HG02981 (cell line): ENCODE data around the gene MMUT.
"Not testable (repeated sequence)": the region's sequence is repeated elsewhere in the genome, so short reads cannot be mapped to it uniquely, and the experiment has no call there.

Experiments
- ATAC-seq: cut with Tn5 transposase; IDR thresholded peaks from one replicate; pipeline ENCODE4 v1.9.1; 2021; ENCODE audit warnings: mild to moderate bottlenecking, moderate library complexity; ENCODE audit not compliant: unreplicated experiment

The MMUT gene

GRCh38 chr6:49462927-49463611 lies at the start of gene MMUT, which contains the start of gene CENPQ:
MMUT (minus strand) TSS chr6:49463253; CDS start chr6:49459466, 3,787 bp downstream.
CENPQ (plus strand) TSS chr6:49463370; CDS start chr6:49470177, 6,807 bp downstream.
- ATAC-seq, result peak; percentile 99

DNA sequence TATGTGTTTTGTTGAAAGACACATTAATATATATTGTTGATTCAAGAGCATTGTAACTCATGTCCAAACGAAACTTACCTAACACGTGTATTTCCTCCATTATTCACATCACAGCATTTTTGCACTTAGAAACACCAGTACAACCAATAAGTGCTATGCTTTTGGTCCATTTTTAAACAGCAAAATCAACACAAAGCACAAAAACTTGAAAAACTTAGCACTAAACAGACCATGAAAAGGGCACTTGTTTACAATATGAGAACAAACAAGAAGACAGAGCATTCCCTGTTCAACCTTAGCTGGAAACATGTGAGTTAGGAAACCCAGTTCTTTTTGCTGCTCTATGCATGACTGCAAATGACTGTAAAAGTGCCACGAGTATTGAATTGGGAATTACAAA lies 46.3 kb upstream of the MMUT start:
- ATAC-seq, result no peak

DNA sequence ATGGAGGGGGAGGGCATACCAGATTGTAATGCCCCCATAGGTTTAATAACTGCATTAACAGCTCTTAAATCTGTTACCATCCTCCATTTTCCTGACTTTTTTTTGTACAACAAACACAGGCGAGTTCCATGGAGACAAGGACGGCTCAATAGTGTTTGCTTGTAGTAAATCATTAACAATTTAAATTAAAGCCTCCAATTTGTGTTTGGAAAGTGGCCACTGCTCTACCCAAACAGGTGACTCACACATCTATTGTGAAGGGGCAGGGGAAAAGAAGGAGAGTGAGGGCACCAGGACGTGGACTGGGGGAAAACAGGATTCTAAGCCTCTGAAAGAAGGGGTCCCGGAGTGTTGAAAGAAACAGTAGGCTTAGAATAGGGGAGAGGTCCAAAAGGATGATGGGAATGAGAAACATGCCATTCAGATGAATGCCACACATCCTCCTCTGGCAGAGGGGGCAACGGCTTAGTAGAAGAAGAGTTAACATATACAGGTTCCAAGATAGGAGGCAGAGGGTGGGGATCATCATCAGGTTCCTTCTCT lies 43.6 kb upstream of the MMUT start:
- no peak for ATAC-seq

DNA sequence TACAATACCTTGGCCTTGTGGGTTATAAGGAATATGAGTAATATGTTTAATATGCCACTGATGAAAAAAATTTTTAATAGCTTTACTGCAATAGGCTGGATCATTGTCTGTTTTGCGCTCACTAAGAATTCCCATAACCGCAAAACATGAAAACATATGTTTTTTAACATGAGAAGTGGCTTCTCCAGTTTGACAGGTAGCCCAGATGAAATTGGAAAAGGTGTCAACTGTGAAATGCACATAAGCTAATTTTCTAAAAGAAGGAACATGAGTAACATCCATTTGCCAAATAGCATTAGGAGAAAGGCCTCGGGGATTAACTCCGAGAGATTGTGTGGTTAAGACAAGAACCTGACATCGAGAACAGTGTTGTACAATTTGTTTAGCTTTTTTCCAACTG lies 41.6 kb upstream of the MMUT start:
- ATAC-seq, result no peak

GRCh38 chr6:49499623-49500022 lies 36.6 kb upstream of the MMUT start, which contains the start of gene GLYATL3:
GLYATL3 (plus strand) TSS chr6:49499923; CDS start chr6:49511991, 12,068 bp downstream.
- no peak for ATAC-seq

GRCh38 chr6:49499126-49499525 lies 36.1 kb upstream of the MMUT start:
- no peak for ATAC-seq

DNA sequence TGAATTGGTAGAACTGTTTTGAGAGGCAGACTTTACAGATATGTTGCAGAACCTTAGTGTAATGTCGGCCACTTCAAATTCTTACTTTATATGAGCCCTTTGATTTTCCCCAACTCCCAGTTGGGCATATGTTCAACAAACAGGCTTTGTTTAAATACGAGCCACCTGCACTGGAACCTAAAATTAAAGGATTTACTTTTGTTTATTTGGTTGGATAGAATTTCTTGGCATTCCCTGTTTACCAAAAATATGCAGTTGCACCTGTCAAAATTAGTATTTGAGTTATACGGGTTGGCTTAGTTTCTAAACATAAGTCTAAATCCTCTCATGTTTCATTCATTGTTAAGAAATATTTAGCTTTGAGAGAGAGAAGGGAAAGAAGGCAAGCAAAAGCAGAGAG lies 34.3 kb upstream of the MMUT start:
- ATAC-seq, result no peak

DNA sequence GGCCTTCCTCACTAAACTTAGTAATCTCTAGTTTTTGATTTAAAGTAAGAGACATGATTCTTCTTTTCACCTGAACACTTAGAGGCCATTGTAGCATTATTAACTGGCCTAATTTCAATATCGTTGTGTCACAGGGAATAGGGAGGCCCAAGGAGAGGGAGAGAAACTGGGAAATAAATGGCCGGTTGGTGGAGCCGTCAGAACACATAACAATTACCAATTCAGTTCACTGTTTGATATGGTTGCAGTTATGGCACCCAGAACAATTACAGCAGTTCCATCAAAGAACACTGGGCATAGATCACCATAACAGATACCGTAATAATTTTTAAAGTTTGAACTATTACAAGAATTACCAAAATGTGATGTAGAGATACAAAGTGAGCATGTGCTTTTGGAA lies 27.6 kb upstream of the MMUT start:
- ATAC-seq, result no peak

DNA sequence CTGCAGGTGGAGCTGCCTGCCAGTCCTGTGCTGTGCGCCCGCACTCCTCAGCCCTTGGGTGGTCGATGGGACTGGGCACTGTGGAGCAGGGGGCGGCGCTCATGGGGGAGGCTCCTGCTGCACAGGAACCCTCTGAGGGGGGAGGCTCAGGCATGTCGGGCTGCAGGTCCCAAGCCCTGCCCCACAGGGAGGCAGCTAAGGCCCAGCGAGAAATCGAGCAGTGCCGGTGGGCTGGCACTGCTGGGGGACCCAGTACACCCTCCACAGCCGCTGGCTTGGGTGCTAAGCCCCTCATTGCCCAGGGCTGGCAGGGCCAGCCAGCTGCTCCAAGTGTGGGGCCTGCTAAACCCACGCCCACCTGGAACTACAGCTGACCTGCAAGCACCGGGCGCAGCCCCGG lies 20.3 kb upstream of the MMUT start:
- not testable (repeated sequence) for ATAC-seq

- not testable (repeated sequence) for ATAC-seq
These were observed 18.8 kb upstream of the MMUT start for GRCh38 chr6:49481846-49482245.

DNA sequence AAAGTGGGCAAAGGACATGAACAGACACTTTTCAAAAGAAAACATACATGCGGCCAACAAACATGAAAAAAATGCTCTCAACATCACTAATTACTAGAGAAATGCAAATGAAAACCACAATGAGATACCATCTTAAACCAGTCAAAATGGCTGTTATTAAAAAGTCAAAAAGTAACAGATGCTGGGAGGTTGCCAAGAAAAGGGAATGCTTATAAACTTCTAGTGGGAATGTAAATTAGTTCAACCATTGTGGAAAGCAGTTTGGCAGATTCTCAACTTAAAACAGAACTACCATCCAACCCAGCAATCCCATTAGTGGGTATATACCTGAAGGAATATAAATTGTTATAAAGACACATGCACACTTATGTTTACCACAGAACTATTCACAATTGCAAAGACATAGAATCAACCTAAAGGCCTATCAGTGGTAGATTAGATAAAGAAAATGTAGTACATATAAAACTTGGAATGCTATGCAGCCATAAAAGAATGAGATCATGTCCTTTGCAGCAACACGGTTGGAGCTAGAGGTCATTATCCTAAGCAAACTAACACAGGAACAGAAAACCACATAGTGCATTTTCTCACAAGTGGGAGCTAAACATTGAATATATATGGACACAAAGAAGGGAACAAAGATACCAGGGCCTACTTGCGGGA lies 16.4 kb upstream of the MMUT start:
- no peak for ATAC-seq

DNA sequence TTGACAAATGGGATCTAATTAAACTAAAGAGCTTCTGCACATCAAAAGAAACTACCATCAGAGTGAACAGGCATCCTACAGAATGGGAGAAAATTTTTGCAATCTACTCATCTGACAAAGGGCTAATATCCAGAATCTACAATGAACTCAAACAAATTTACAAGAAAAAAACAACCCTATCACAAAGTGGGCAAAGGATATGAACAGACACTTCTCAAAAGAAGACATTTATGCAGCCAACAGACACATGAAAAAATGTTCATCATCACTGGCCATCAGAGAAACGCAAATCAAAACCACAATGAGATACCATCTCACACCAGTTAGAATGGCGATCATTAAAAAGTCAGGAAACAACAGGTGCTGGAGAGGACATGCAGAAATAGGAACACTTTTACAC lies 13.5 kb upstream of the MMUT start:
- not testable (repeated sequence) for ATAC-seq

DNA sequence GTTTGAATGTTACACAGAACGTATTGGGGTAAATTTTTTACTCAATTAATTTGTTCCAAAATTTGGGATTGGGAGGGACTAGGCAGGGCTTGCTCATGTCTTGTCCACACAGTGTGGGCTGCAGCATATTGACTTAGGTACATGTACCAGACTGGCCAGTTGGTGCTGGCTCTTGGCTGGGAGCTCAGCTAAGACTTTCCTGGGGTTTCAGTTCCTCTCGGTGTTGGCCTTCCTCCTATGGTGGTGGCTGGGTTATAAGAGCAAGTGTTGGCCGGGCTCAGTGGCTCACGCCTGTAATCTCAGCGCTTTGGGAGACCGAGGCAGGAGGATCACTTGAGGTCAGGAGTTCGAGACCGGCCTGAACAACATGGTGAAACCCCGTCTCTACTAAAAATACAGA lies 5.0 kb upstream of the MMUT start:
- no peak for ATAC-seq

DNA sequence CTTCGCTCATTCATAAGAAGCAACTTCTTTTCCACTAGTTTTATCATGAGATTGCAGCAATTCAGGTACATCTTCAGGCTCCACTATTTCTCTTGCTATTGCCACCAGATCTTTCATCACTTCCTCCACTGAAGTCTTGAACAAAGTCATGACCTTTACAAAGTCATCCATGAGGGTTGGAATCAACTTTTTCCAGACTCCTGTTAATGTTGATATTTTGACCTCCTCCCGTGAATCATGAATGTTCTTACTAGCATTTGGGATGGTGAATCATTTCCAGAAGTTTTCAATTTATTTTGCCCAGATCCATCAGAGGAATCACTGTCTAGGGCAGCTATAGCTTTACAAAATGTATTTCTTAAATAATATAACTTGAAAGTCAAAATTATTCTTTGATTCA lies 1.6 kb upstream of the MMUT start:
- no peak for ATAC-seq

DNA sequence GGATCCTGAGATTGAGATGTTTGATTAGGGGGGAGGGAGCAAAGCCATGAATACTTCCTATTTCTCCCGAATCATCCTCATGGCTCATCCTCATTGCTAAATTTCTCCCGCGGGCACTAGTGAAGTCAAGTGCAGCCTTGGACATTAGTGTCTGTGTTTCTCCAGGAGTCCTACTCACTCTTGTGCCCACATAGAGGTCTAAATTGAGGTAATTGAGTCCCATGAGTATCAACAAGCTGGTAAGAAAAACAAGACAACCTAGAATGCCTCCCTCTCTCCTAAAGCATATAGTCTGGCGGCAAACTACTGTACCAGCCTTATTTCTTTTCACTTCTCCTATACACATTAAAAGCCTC lies 537 bp upstream of the MMUT start:
- ATAC-seq, result no peak

DNA sequence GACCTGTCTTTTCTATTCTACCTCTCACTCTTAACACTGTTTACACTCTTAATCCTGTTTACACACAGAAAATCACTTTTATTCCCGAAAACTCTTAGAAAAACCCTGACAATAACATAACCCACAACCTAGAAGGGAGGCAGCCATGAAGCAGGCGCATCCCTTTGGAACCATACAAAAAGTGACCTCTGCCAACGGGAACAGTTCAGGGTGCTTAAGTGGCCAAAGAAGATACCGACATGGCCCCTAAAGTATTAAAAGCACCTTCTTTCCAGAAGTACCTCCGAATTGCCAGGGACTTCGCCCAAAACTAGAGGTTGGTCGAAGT lies 490 bp downstream of the MMUT start:
- ATAC-seq, result peak; percentile 2

GRCh38 chr6:49462071-49462470 lies 982 bp downstream of the MMUT start:
- ATAC-seq, result no peak

- no peak for ATAC-seq
These were observed 5.3 kb downstream of the MMUT start for GRCh38 chr6:49457771-49458170.

- no peak for ATAC-seq
These were observed 8.0 kb downstream of the MMUT start for GRCh38 chr6:49454787-49455709.

GRCh38 chr6:49453221-49453620 lies 9.8 kb downstream of the MMUT start:
- ATAC-seq, result no peak

DNA sequence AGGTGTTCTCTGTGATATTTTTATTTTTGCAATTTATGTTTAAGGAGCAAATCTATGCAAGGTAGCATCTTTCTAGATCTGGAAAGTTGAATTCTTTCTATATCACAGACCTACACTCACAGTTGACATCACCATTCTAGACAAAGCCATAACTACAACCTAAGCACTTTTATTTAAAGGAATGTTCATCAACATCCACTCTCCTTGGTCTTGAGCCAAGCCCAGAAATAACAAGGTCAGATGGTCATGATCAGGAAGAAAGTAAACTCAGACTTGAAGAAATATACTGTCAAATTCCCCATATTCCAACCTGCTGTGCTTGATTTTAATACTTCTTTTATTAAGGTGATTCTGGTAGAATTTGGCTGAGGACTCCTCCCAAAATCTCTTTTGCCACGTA lies 32.2 kb downstream of the MMUT start:
- no peak for ATAC-seq
